ENCODE data around the gene RUFY4. TPM values are rescaled to one million over a fixed set of nuclear protein-coding genes. Genes with fewer than 3 reads are reported as not detected.
"Not testable (repeated sequence)": the region's sequence is repeated elsewhere in the genome, so short reads cannot be mapped to it uniquely, and the experiment has no call there.

RUFY4 gene
- total RNA-seq, 1 experiment from 2014 or later, result not detected

DNA sequence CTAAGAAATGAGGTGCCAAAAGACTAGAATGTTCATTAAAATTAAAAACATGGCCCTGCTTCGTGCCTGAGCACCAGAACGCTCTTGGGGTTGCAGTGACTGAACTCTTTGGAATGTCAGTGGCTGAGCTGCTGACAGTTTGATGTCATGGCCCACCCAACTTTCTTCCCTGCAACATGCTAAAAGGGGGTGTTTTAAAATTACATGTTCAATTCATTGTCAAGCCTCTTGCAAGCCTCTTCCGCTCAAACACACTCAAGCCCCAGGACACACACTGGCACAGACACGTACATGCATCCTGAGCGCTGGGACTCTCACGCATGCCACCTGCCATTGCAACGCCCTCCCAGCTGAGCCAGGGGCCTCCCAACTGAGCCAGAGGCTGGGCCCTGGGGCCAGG, 12.6 kb downstream of the RUFY4 start:
- DNase-seq (ENCODE audit: low read depth), result peak; percentile 73

DNA sequence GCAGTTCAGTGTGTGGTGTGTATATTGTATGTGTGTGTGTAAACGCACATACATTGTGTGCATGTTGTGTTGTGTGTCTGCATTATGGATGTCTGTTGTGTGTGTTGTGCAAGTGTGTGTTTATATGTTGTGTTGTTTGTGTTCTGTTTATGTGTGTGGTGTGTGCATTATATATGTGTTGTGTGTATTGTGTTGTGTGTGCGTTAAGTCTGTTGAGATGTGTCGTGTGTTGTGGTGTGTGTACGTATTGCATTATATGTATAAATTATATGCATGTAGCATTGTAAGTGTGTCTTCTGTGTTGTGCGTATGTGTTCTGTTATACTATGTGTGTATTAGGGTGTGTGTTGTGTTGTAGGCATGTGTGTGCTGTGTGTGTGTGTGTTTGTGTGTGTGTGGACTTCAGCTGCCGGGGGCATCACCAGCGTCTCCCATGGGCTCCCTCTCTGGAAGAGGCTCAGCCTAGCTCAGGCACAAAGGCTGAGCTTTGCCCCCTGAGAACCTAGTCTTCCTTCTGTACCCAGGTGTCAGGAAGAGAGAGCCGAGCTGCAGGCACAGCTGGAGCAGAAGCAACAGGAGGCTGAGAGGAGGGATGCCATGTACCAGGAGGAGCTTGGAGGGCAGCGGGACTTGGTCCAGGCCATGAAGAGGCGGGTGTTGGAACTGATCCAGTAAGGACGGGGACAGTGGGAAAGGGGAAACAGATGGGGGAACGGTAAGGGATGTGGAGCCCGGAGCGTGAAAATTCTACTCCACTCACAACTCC, 13.7 kb downstream of the RUFY4 start:
- DNase-seq (ENCODE audit: low read depth), result peak; percentile 29

DNA sequence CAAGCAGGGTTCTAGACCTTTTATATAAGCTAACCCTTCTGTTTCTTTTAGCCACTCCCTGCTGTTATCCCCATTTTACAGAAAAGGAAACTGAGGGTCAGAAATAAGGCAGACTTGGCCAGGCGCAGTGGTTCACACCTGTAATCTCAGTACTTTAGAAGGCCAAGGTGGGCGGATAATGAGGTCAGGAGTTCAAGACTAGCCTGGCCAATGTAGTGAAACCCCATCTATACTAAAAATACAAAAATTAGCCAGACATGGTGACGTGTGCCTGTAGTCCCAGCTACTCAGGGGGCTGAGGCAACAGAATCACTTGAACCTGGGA, 14.3 kb downstream of the RUFY4 start:
- DNase-seq (ENCODE audit: low read depth), result no peak

DNA sequence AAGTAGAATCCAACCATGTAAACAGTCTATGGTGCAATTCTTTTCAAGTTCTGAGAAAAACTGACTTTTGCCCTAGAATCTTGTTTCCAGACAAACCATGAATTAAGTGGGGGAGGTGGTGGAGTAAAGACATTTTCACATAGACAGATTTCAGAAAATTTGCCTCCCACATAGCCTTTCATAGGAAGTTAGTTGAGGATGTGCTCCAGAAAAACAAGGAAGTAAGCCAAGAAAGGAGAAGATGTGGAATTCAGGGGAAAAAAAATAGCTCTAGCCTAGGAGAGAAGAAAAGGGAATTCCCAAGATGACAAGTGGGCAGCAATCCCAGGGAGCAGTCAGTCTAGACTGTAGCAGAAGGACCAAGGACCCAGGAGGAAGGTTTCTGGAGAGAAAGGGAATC, 17.4 kb downstream of the RUFY4 start:
- no peak for DNase-seq (ENCODE audit: low read depth)

DNA sequence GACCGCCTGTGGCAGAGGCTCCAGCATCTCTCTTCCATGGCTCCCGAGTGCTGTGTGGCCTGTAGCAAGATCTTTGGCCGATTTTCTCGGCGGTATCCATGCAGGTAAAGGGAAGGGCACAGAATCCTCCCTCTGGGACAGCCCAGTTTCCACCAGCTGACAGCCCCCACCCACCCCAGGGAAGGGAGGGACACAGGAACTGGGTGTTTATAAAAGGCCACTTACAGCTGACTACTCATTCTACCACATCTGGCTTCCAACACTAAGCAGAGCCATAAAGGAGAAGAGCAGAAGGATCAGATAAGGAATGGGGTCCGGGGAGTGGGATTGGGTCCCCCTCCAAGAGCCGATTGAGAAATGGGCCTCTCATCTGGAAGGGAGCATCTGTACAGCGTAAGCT, 20.2 kb downstream of the RUFY4 start:
- DNase-seq (ENCODE audit: low read depth), result no peak

DNA sequence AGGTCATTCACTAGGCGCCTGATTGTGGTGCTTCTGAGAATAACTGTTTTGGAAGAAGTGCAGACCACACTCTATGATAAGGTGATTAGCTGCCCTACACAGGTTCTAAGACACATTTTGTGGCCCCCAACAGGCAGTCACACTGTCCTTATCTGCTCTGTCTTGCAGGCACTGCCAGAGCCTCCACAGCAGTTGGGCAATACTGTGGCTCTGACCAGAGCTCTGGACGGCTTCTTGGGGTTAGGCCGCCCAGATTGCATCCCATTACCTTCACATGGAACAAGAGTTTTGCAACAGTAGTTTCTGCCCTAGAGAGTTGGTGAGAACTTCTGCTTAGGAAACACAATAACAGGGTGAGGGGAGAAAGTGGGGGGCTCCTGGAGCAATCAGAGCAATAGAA, 22.7 kb downstream of the RUFY4 start:
- DNase-seq (ENCODE audit: low read depth), result no peak

DNA sequence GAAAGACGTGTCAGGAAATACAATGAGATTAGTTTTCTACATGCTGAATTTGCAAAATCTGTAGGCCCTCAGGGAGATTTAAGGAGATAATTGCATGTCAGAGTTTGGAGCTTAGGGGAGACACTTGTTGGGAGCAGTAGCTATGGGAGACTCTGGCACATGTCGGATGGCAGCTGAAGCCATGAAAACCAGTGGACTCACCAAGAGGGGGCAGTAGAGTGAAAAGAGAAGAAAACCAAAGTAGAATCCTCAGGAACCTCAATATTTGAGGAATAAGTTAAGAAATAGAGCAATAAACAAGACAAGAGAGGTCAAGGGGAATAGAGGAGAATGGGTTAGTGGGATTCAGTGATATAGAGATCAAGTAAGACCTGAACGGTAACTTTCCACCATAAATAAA, 24.8 kb downstream of the RUFY4 start:
- DNase-seq (ENCODE audit: low read depth), result no peak

DNA sequence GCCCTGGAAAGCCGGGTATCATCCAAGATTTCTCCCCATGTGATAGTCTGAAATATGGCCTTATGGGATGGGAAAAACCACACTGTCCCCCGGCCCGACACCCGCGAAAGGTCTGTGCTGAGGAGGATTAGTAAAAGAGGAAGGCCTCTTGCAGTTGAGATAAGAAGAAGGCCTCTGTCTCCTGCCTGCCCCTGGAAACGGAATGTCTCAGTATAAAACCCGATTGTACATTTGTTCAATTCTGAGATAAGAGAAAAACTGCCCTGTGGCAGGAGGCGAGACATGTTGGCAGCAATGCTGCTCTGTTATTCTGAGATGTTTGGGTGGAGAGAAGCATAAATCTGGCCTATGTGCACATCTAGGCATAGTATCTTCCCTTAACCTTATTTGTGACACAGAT, 26.8 kb downstream of the RUFY4 start:
- no peak for DNase-seq (ENCODE audit: low read depth)

DNA sequence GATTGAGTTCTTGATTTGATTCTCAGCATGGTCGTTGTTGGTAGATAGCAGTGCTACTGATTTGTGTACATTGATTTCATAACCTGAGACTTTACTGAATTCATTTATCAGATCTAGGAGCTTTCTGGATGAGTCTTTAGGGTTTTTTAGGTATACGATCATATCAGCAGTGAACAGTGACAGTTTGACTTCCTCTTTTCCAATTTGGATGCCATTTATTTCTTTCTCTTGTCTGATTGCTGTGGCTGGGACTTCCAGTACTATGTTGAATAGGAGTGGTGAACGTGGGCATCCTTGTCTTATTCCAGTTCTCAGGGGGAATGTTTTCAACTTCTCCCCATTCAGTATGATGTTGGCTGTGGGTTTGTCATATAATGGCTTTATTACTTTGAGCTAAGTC, 28.9 kb downstream of the RUFY4 start:
- DNase-seq (ENCODE audit: low read depth), result no peak

DNA sequence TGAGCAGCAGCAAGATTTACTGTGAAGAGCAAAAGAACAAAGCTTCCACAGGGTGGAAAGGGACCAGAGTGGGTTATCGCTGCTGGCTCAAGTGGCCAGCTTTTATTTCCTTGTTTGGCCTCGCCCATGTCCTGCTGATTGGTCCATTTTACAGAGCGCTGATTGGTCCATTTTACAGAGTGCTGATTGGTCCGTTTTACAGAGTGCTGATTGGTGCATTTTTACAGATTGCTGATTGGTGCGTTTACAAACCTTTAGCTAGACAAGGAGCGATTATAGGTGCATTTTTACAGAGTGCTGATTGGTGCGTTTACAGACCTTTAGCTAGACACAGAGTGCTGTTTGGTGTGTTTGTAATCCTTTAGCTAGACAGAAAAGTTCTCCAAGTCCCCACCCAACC, 39.8 kb downstream of the RUFY4 start:
- not testable (repeated sequence) for DNase-seq (ENCODE audit: low read depth)

DNA sequence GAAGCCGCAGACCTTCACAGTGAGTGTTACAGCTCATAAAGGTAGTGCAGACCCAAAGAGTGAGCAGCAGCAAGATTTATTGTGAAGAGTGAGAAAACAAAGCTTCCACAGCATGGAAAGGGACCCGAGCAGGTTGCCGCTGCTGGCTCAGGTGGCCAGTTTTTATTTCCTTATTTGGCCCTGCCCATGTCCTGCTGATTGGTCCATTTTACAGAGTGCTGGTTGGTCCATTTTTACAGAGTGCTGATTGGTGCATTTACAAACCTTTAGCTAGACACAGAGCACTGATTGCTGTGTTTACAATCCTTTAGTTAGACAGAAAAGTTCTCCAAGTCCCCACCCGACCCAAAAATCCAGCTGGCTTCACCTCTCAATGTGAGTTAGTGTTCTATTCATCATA, 52.7 kb downstream of the RUFY4 start:
- DNase-seq (ENCODE audit: low read depth), result not testable (repeated sequence)

DNA sequence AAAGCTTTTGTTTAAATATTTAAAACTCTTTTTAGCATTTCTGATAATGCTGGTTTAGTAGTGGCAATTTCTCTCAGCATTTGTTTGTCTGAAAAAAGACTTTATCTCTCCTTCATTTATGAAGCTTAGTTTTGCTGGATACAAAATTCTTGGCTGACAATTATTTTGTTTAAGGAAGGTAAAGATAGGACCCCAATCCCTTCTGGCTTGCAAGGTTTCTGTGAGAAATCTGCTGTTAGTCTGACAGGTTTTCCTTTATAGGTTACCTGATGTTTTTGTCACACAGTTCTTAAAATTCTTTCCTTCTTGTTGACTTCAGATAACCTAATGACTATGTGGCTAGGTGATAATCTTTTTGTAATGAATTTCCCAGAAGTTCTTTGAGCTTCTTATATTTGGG, 53.2 kb downstream of the RUFY4 start:
- DNase-seq (ENCODE audit: low read depth), result not testable (repeated sequence)

DNA sequence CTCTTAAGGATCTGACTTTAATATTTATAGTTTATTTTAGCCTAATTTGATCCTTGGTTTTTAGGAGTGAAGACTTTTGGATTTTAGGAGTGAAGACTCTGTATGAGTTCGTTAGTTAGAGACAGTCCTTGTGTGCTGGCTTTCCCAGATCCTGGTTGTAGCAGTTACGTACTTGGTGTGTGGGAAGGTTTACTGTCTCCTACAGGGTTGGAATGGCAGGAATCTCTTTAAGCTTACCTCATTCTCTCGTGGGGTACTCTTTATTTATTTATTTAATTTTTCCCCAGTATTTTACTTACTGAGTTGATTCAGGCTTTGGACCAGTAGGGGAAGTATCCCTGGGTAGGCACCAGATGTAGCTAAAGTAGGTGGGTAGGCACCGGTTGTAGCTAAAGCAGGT, 54.9 kb downstream of the RUFY4 start:
- DNase-seq (ENCODE audit: low read depth), result no peak

DNA sequence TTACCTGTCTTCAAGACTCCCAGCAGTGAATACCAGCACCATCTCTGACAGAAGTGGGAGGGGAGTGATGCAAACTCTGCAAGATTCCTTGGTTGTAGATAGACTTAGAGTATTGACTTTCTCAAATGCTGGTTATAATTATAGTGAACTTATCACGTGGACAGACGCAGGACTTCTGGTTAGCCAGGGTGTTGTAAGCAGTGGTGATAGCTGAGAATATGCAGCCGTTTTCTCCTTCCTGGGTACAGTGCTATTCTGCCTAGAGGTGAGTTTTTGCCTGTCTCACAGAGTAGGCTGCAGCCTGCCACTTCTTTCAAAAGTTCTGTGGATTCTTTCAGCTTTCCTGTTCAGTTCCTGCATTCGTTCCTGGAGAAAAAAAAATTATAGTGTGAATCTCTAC, 56.0 kb downstream of the RUFY4 start:
- no peak for DNase-seq (ENCODE audit: low read depth)

DNA sequence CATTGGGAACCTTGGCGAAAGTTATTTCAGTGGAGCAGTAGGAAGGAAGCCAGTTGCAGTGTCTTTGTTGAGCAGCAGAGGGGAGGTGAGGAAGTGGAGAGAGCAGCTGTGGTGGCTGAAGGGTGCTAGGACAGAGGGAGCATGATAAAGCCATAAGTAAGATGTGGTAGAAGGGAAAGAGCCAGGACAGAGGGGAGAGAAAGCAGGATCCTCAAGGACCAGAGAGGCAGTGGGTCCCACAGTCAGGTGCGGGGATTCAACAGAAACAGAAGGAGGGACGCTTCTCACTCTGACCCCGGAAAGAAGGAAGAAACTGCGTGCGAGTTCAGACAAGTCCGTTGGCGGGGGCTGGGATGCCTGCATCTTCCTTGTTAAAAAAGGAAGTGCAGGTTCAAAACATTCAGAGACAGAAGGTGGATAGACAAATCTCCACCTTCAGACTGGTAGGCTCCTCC, 56.6 kb downstream of the RUFY4 start, which contains the start of gene CXCR2:
Gene CXCR2, plus strand, starts transcription at position 403 of the 455 bp plus-strand sequence. CDS start 8,774 bp downstream, outside the sequence.
- DNase-seq (ENCODE audit: low read depth), result no peak

DNA sequence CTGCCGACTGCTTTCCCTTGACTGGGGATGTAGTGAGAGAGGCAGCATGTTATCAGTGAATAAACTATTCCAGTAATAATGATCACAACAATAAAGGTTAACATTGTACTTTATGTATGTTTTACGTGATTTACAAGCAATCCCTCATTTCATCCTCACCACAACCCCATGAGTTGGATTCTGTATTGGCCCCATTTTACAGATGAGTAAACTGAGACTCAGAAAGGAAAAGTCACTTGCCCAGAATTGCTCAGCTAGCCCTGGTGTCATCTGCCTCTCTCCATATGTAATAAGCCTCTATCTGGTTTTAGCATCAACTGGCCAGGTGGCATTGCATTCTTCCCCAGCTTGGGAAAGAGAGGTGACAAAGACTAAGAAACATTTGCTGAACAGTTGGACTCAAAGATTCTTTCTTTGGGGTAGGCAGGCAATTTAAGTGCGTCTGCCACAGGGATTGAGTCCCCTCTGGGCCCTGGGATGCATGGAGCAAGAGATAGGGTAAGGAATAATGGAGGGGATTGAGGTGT, 58.9 kb downstream of the RUFY4 start:
- no peak for DNase-seq (ENCODE audit: low read depth)

DNA sequence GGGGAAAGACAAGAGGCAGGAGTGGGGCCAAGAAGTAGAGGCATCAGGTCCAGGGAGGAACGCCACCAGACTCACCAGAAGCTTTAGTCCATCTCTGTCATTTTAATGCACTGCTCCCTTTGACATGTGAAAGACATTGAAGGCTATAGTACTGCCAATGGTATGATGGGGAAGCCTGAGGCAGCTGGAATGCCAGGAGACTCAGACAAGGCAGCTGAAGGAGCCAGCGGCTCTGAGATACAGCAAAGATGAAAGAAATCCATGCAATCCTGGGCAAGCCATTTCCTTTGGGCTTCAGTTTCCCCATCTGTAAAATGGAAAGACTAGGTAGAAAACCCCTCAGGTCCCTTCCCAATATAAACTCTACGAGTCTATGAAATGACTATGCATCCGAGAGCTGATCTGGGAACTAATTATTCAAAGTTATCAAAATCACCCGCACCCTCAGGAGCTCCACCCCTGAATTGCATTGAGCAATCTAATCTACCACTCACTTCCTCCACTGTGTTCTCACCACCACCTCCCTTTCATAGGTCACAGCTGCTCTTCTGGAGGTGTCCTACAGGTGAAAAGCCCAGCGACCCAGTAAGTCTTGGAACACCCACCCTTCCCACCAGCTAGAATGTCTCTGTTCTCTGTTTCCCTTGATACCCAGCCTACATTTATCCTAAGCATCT, 59.9 kb downstream of the RUFY4 start:
- DNase-seq (ENCODE audit: low read depth), result no peak

DNA sequence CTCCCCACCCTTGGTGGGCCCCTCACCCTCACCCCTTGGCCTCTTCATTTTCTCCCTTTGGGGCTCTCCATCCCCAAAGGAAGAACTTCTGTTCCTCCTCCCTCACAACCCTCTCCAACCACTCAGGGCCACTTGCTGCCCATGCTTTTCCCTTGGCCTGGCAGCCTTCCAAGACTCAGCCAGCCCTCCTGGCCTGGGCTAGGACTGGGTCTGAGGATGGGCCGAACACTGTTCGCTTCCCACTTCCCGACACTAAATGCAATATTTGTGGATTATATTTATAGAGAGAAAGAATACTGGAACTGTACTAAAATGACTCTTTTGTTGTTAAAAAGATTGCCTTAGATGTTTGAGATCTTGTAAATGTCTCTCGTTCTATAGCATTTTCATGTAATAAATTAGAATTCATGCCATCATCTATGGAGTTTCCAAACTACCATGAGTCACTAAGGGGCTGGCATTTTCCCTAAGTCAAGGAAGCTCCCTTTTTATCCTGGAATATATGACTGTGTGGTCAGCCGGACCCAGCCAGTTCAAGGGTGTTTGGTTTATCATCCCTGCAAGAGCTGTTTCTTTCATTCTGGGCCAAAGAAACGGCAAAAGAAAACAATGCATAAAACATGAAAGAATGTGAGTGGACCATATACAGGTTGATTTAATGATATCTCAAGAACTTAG, 60.5 kb downstream of the RUFY4 start:
- peak; percentile 45 for DNase-seq (ENCODE audit: low read depth)

DNA sequence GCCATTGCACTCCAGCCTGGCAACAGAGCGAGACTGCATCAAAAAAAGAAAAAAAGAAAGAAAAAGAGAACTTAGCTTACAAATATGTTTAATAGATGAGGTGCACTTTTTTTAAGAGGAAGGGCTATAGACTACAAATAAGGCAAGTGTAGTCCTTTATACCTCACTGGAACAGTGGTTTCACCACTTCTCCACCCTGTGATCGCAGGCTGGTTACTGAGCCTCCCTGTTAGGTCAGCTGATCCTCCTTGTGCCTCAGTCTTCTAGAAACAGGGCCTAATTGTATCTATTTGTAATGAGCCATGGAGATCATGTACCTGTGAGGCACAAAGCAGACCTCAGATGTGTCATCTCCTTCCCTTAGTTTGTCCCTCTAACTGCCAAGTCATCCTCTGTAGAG, 61.3 kb downstream of the RUFY4 start:
- no peak for DNase-seq (ENCODE audit: low read depth)

DNA sequence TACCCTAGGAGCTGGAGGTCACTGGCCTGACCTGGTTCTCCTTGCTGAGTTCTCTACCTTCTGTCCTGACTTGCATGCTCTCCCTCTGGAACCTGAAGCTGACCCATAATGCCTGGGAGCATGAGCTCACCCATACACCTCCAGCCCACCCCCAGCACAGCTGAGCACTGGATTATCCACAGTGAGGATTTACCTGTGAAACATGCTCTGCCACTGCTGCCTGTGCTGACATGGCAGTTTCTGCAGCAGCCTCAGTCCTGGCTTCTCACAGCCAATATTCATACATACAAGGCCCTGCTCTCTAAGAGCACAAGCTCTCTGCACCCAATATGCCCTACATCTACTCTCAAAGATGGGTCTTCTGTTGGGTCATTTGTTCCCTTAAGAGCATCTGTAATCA, 61.8 kb downstream of the RUFY4 start:
- DNase-seq (ENCODE audit: low read depth), result no peak

DNA sequence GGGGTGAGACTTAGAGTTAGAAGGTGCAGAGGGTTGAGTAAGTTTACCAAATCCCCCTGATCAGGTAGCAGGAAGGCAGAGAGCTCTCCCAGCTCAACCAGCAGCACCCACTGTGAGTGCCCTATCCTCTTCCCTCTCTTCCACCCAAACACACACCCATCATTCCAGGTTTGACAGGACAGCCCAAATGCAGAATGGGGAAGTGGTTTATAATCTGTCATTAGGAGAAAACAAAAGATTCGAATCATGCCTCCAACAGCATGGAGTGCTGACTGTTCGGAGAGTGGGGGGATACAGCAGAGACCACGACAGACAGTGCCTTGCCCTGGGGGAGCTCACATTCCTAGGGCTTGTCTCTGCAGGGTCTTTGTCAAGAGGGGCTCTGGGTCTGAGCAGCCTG, 68.5 kb downstream of the RUFY4 start:
- no peak for DNase-seq (ENCODE audit: low read depth)

DNA sequence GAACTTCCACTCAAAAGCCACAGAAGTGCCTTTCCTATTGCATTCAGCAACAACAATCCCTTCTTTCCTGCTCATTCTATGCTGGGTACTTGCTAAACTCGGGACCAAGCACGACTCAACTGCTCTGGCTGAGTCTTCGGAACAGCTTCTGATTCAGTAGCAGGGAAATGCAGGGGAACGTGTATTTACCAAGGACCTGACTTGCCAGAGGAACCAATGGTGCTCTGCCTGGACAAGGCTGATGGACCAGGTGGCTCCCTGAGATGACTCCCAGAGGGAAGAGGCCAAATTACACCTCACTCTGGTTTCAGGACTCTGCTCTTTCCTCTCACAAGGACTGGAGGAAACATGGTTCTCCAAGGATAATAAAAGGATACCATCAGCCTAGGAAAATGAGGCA, 69.0 kb downstream of the RUFY4 start:
- no peak for DNase-seq (ENCODE audit: low read depth)
